H9 (cell line): ENCODE measurements around the gene ZNF691. TPM values are rescaled to one million over a fixed set of nuclear protein-coding genes. Genes with fewer than 3 reads are reported as not detected.
"Not testable (repeated sequence)": the region's sequence is repeated elsewhere in the genome, so short reads cannot be mapped to it uniquely, and the experiment has no call there.

Source experiments
- DNase-seq: peaks from one replicate; pipeline ENCODE4 v3.0.0-alpha.2; 2017
- H2AFZ ChIP-seq: one replicate; pipeline ENCODE4 v1.6.1; 2013; ENCODE audit warnings: mild to moderate bottlenecking, low read length, control low read depth, moderate library complexity
- H2AK5ac ChIP-seq: 2 replicates; pipeline ENCODE4 v1.6.1; 2013; ENCODE audit warnings: low read length, control low read depth, mixed read lengths; ENCODE audit not compliant: insufficient read length
- H2BK120ac ChIP-seq: one replicate; pipeline ENCODE4 v1.6.1; 2013; ENCODE audit warnings: low read depth, mild to moderate bottlenecking, low read length, control low read depth, inconsistent platforms; ENCODE audit not compliant: poor library complexity, severe bottlenecking
- H2BK12ac ChIP-seq: 2 replicates; pipeline ENCODE4 v1.6.1; 2013; ENCODE audit warnings: low read length, control low read depth, mixed read lengths, low read depth; ENCODE audit not compliant: insufficient read length
- H2BK15ac ChIP-seq: 2 replicates; pipeline ENCODE4 v1.6.1; 2013; ENCODE audit warnings: low read depth, low read length, control low read depth
- H2BK20ac ChIP-seq: one replicate; pipeline ENCODE4 v1.6.1; 2013; ENCODE audit warnings: low read depth, mild to moderate bottlenecking, low read length, control low read depth, inconsistent platforms; ENCODE audit not compliant: poor library complexity, severe bottlenecking
- H2BK5ac ChIP-seq: 2 replicates; pipeline ENCODE4 v1.6.1; 2013; ENCODE audit warnings: low read length, control low read depth, mixed read lengths; ENCODE audit not compliant: insufficient read length
- H3K14ac ChIP-seq: 2 replicates; pipeline ENCODE4 v1.6.1; 2013; ENCODE audit warnings: low read length, control low read depth; ENCODE audit not compliant: insufficient read depth
- H3K18ac ChIP-seq: 2 replicates; pipeline ENCODE4 v1.6.1; 2013; ENCODE audit warnings: low read depth, mild to moderate bottlenecking, mixed read lengths, low read length, control low read depth; ENCODE audit not compliant: insufficient read length
- H3K23ac ChIP-seq: 2 replicates; pipeline ENCODE4 v1.6.1; 2013; ENCODE audit warnings: low read length, control low read depth, mixed read lengths, low read depth; ENCODE audit not compliant: insufficient read length
- H3K23me2 ChIP-seq: 2 replicates; pipeline ENCODE4 v1.6.1; 2013; ENCODE audit warnings: low read depth, mild to moderate bottlenecking, mixed read lengths, low read length, control low read depth; ENCODE audit not compliant: insufficient read length, poor library complexity, severe bottlenecking
- H3K27ac ChIP-seq: 2 replicates; pipeline ENCODE4 v1.5.1; 2013; ENCODE audit warnings: low read length, control low read depth, mixed read lengths, low read depth; ENCODE audit not compliant: insufficient read length
- H3K27me3 ChIP-seq: 2 replicates; pipeline ENCODE4 v1.6.1; 2013; ENCODE audit warnings: low read length, control low read depth, inconsistent platforms; ENCODE audit not compliant: insufficient read depth
- H3K4ac ChIP-seq: 2 replicates; pipeline ENCODE4 v1.6.1; 2013; ENCODE audit warnings: low read depth, mild to moderate bottlenecking, control low read depth, inconsistent platforms, low read length, moderate library complexity
- H3K4me1 ChIP-seq: 2 replicates; pipeline ENCODE4 v1.6.1; 2013; ENCODE audit warnings: low read length, control low read depth, inconsistent platforms; ENCODE audit not compliant: insufficient read depth
- H3K4me2 ChIP-seq: 2 replicates; pipeline ENCODE4 v1.6.1; 2013; ENCODE audit warnings: low read length, control low read depth, mixed read lengths; ENCODE audit not compliant: insufficient read length, insufficient read depth
- H3K56ac ChIP-seq: 2 replicates; pipeline ENCODE4 v1.6.1; 2013; ENCODE audit warnings: low read depth, mild to moderate bottlenecking, mixed read lengths, low read length, control low read depth; ENCODE audit not compliant: insufficient read length
- H3K79me1 ChIP-seq: 2 replicates; pipeline ENCODE4 v1.6.1; 2013; ENCODE audit warnings: low read depth, mild to moderate bottlenecking, moderate library complexity, low read length, control low read depth, inconsistent platforms; ENCODE audit not compliant: insufficient read depth, poor library complexity, severe bottlenecking
- H3K79me2 ChIP-seq: 2 replicates; pipeline ENCODE4 v1.6.1; 2013; ENCODE audit warnings: low read length, control low read depth, inconsistent platforms; ENCODE audit not compliant: insufficient read depth
- H3K9ac ChIP-seq: 2 replicates; pipeline ENCODE4 v1.6.1; 2013; ENCODE audit warnings: low read length, control low read depth, mixed read lengths; ENCODE audit not compliant: insufficient read length; ENCODE audit errors: extremely low read depth
- H3K9me3 ChIP-seq: one replicate; pipeline ENCODE4 v1.6.1; 2013; ENCODE audit warnings: low read depth, low read length, inconsistent platforms; ENCODE audit not compliant: control insufficient read depth
- H3T11ph ChIP-seq: one replicate; pipeline ENCODE4 v1.6.1; 2013; ENCODE audit warnings: mild to moderate bottlenecking, low read length, control low read depth, inconsistent platforms
- H4K20me1 ChIP-seq: one replicate; pipeline ENCODE4 v1.6.1; 2013; ENCODE audit not compliant: control insufficient read depth, insufficient read length, insufficient read depth
- H4K5ac ChIP-seq: 2 replicates; pipeline ENCODE4 v1.6.1; 2013; ENCODE audit warnings: low read depth, mild to moderate bottlenecking, mixed read lengths, low read length, control low read depth; ENCODE audit not compliant: insufficient read length
- H4K8ac ChIP-seq: replicated peaks from 2 replicates; pipeline ENCODE4 v1.6.1; 2013; ENCODE audit warnings: low read length, control low read depth, mixed read lengths, low read depth; ENCODE audit not compliant: insufficient read length
- H4K91ac ChIP-seq: 2 replicates; pipeline ENCODE4 v1.6.1; 2013; ENCODE audit warnings: low read depth, mild to moderate bottlenecking, moderate library complexity, mixed read lengths, low read length, control low read depth; ENCODE audit not compliant: insufficient read length
- H3K27ac Mint-ChIP-seq, 3 experiments: 2 replicates in 2 of 3; 3 replicates in 1 of 3; pipeline ENCODE4 v1.8.0; 2020 to 2021; ENCODE audit warnings: mixed read lengths in 3 of 3, mild to moderate bottlenecking in 1 of 3, moderate library complexity in 1 of 3
- H3K27me3 Mint-ChIP-seq: 2 replicates; pipeline ENCODE4 v1.8.0; 2021; ENCODE audit warnings: low read depth, mild to moderate bottlenecking, moderate library complexity, mixed read lengths
- H3K36me3 Mint-ChIP-seq, 3 experiments: 2 replicates in 2 of 3; 3 replicates in 1 of 3; pipeline ENCODE4 v1.8.0; 2020 to 2021; ENCODE audit warnings: low read depth in 3 of 3, mixed read lengths in 3 of 3; ENCODE audit not compliant: insufficient read depth in 1 of 3
- H3K4me1 Mint-ChIP-seq, 2 experiments: 2 replicates each; pipeline ENCODE4 v1.8.0; 2020; ENCODE audit warnings: mixed read lengths in 2 of 2
- H3K4me3 Mint-ChIP-seq, 2 experiments: 2 replicates in 1 of 2; 3 replicates in 1 of 2; pipeline ENCODE4 v1.8.0; 2020 to 2021; ENCODE audit warnings: mild to moderate bottlenecking in 2 of 2, mixed read lengths in 2 of 2, moderate library complexity in 1 of 2
- H3K9me3 Mint-ChIP-seq, 2 experiments: 2 replicates in 1 of 2; 3 replicates in 1 of 2; pipeline ENCODE4 v1.8.0; 2020; ENCODE audit warnings: mild to moderate bottlenecking in 2 of 2, mixed read lengths in 2 of 2, moderate library complexity in 1 of 2
- WGBS: extraction: QIAGEN DNeasy Blood & Tissue Kit; methylation state at CpG from one replicate; pipeline ENCODE4 v1.1.7; 2013; ENCODE audit warnings: missing lambda C conversion rate, low lambda C conversion rate, mixed read lengths; ENCODE audit not compliant: insufficient read length; ENCODE audit errors: extremely low coverage; 5-methylcytosine and 5-hydroxymethylcytosine counted together
- total RNA-seq: library from RNA; stranded (reverse); gene quantifications from 2 replicates; pipeline ENCODE4 v1.2.1, GENCODE V29; 2021

The ZNF691 gene
- total RNA-seq, 1 experiment from 2014 or later: 20.1 TPM

DNA sequence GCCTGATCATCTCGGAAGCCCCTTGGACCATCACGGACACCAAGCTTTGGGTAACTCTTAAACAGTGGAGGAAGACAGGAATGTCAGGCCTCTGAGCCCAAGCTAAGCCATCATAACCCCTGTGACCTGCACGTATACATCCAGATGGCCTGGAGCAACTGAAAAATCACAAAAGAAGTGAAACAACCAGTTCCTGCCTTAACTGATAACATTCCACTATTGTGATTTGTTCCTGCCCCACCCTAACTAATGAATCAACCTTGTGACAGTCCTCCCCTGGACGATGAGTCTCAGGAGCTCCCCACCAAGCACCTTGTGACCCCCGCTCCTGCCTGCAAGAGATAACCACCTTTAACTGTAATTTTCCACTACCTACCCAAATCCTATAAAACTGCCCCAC, 13.0 kb downstream of the ZNF691 start:
- H3K9me3 ChIP-seq, H2BK20ac ChIP-seq, DNase-seq, H3K14ac ChIP-seq, H2AFZ ChIP-seq, H2BK120ac ChIP-seq, H3K9ac ChIP-seq, H3T11ph ChIP-seq, H3K4me2 ChIP-seq, H3K4me3 Mint-ChIP-seq, H2BK15ac ChIP-seq, H4K5ac ChIP-seq, H4K8ac ChIP-seq, H3K23me2 ChIP-seq, H3K27ac ChIP-seq, H3K56ac ChIP-seq, H3K23ac ChIP-seq, H3K27me3 ChIP-seq, H2BK12ac ChIP-seq, H3K27ac Mint-ChIP-seq, H3K79me2 ChIP-seq, H3K79me1 ChIP-seq, H2AK5ac ChIP-seq, H2BK5ac ChIP-seq, H3K4me1 ChIP-seq, H3K4ac ChIP-seq, H3K18ac ChIP-seq, H4K91ac ChIP-seq, H3K4me1 Mint-ChIP-seq, H4K20me1 ChIP-seq: not testable (repeated sequence)
- Mint-ChIP-seq H3K36me3 (peaks cover 17 to 25% (median 23%) of the 10 kb centered on the region in 3 experiments), H3K27me3 (peaks cover 19% of the 10 kb centered on the region), H3K9me3 (peaks cover 26 to 34% of the 10 kb centered on the region in 2 experiments)
- no CpG with 5 or more reads among the region's 5 CpGs for WGBS
